HepG2 (cell line): ENCODE data around the gene RHBDD2. TPM values are rescaled to one million over a fixed set of nuclear protein-coding genes. Genes with fewer than 3 reads are reported as not detected.

Experiments
- ATAC-seq: fragments of 200-7000 bp; cut with Tn5 transposase; 3 replicates; pipeline ENCODE4 v1.9.1; 2020; ENCODE audit warnings: mild to moderate bottlenecking, moderate library complexity
- BruUV-seq: library from RNA; stranded (reverse); fragments of 400-500 nt; replicated peaks from 2 replicates; lab custom pipeline; 2021; lab: Mats Ljungman, UMichigan
- CTCF ChIA-PET: fragments of 300-600 bp; formaldehyde crosslinking; extraction: SDS; loops from one replicate; lab custom pipeline; 2021; ENCODE audit warnings: low total read pairs, inconsistent platforms, low intra/inter-chr PET ratio; lab: Yijun Ruan, JAX
- POLR2A ChIA-PET: fragments of 350-600 bp; sonication (Branson Sonifier 250); formaldehyde crosslinking; loops from one replicate; lab custom pipeline; 2020; ENCODE audit warnings: antibody characterized with exemption, inconsistent platforms; lab: Yijun Ruan, JAX
- DNase-seq: peaks from one replicate; pipeline ENCODE4 v3.0.0-alpha.2; 2015; ENCODE audit warnings: low spot score
- FAIRE-seq: peaks from 3 replicates; lab custom pipeline; 2011; peaks lifted over from hg19 to GRCh38; lab: Jason Lieb, UNC
- H2AFZ ChIP-seq: one replicate; pipeline ENCODE4 v1.6.1; 2011; ENCODE audit warnings: low read length, inconsistent platforms
- H3K27ac ChIP-seq: fragments of 300-600 bp; 3 replicates; pipeline ENCODE4 v1.8.0; 2011; ENCODE audit warnings: mixed run types, mild to moderate bottlenecking, mixed read lengths, low read length, inconsistent platforms; ENCODE audit not compliant: insufficient read depth; ENCODE audit errors: extremely low read length
- H3K27me3 ChIP-seq, 2 experiments: fragments of 200-600 bp in 1 of 2; 2 replicates in 1 of 2; 3 replicates in 1 of 2; pipeline versions ENCODE4 v1.6.0 to v1.8.0; 2011; ENCODE audit warnings: low read length in 2 of 2, mild to moderate bottlenecking in 2 of 2, moderate library complexity in 2 of 2, inconsistent platforms in 1 of 2; ENCODE audit not compliant: insufficient read depth in 2 of 2, control insufficient read depth in 1 of 2
- H3K36me3 ChIP-seq, 2 experiments: fragments of 200-600 bp in 1 of 2; replicated peaks in 1 of 2; 2 replicates in 1 of 2; 3 replicates in 1 of 2; pipeline versions ENCODE4 v1.5.1 to v1.8.0; 2011; ENCODE audit warnings: low read length in 2 of 2, inconsistent platforms in 1 of 2; ENCODE audit not compliant: insufficient read depth in 2 of 2, control insufficient read depth in 1 of 2
- H3K4me1 ChIP-seq: 2 replicates; pipeline ENCODE4 v1.5.1; 2012; ENCODE audit warnings: low read length, inconsistent platforms; ENCODE audit not compliant: insufficient read depth
- H3K4me2 ChIP-seq: 2 replicates; pipeline ENCODE4 v1.6.0; 2011; ENCODE audit warnings: low read depth, low read length, inconsistent platforms
- H3K4me3 ChIP-seq, 3 experiments: fragments of 200-600 bp in 1 of 3; sonication (generic), shearing (Covaris generic) in 1 of 3; replicated peaks in 1 of 3; 2 replicates each; pipeline ENCODE4 v1.5.1; 2011 to 2016; ENCODE audit warnings: low read length in 3 of 3, inconsistent platforms in 2 of 3, low read depth in 2 of 3, mild to moderate bottlenecking in 2 of 3, control low read depth in 1 of 3, mixed read lengths in 1 of 3; ENCODE audit not compliant: insufficient read depth in 1 of 3
- H3K79me2 ChIP-seq: one replicate; pipeline ENCODE4 v1.6.1; 2011; ENCODE audit warnings: low read length, inconsistent platforms; ENCODE audit not compliant: insufficient read depth
- H3K9ac ChIP-seq: 2 replicates; pipeline ENCODE4 v1.6.0; 2011; ENCODE audit warnings: mild to moderate bottlenecking, low read depth, low read length, inconsistent platforms; ENCODE audit not compliant: insufficient read depth
- H3K9me3 ChIP-seq: 2 replicates; pipeline ENCODE4 v1.5.1; 2012; ENCODE audit warnings: mild to moderate bottlenecking, low read length
- H4K20me1 ChIP-seq: 2 replicates; pipeline ENCODE4 v1.6.0; 2011; ENCODE audit warnings: inconsistent platforms, mild to moderate bottlenecking, low read length, moderate library complexity; ENCODE audit not compliant: insufficient read depth
- CHCHD3 ChIP-seq: sonication (generic); formaldehyde crosslinking; IDR thresholded peaks from 2 replicates; pipeline ENCODE4 v1.8.0; 2022; ENCODE audit warnings: mild to moderate bottlenecking, missing genetic modification reagents, moderate library complexity
- MAFF ChIP-seq: IDR thresholded peaks from 2 replicates; pipeline ENCODE4 v1.6.1; 2011; ENCODE audit warnings: low read depth, low read length, improper control_type of control experiment
- MAFK ChIP-seq, 2 experiments: IDR thresholded peaks in 1 of 2; conservative IDR thresholded peaks in 1 of 2; 2 replicates each; pipeline ENCODE4 v1.6.1; 2011; ENCODE audit warnings: improper control_type of control experiment in 2 of 2, low read length in 2 of 2
- NR1H2 ChIP-seq: sonication (generic); formaldehyde crosslinking; IDR thresholded peaks from 2 replicates; pipeline ENCODE4 v1.8.1; 2022; ENCODE audit warnings: low read depth, missing genetic modification reagents, borderline replicate concordance
- SMAD9 ChIP-seq: sonication (generic); formaldehyde crosslinking; IDR thresholded peaks from 2 replicates; pipeline ENCODE4 v1.5.1; 2020; ENCODE audit warnings: mild to moderate bottlenecking, missing genetic modification reagents
- ZNF276 ChIP-seq: sonication (generic); formaldehyde crosslinking; IDR thresholded peaks from 2 replicates; pipeline ENCODE4 v1.4.0; 2020; ENCODE audit warnings: mild to moderate bottlenecking, low read depth, missing genetic modification reagents
- ZNF280D ChIP-seq: sonication (generic); formaldehyde crosslinking; IDR thresholded peaks from 2 replicates; pipeline ENCODE4 v1.5.1; 2020; ENCODE audit warnings: mild to moderate bottlenecking, missing genetic modification reagents
- ZNF512 ChIP-seq: sonication (generic); formaldehyde crosslinking; IDR thresholded peaks from 2 replicates; pipeline ENCODE4 v1.4.0; 2020; ENCODE audit warnings: mild to moderate bottlenecking, missing genetic modification reagents
- ZNF703 ChIP-seq: sonication (generic); formaldehyde crosslinking; IDR thresholded peaks from 2 replicates; pipeline ENCODE4 v1.5.1; 2020; ENCODE audit warnings: missing genetic modification reagents, mild to moderate bottlenecking, moderate library complexity, borderline replicate concordance
- WGBS: methylation state at CpG from one replicate; pipeline ENCODE4 v1.1.6; 2017; ENCODE audit warnings: low lambda C conversion rate; 5-methylcytosine and 5-hydroxymethylcytosine counted together
- in situ Hi-C: cut with HindIII; loops from 2 replicates; pipeline ENCODE4 v1.10.0; 2017; ENCODE audit warnings: low pct_unique_long_range_greater_than_20kb; ENCODE audit not compliant: extremely low pct_ligation_motif_present
- intact Hi-C: fragments of 100-400 bp; cut with micrococcal nuclease; formaldehyde crosslinking; loops from one replicate; pipeline ENCODE4 v1.10.0; 2022; ENCODE audit not compliant: unreplicated experiment
- polyA plus RNA-seq, 8 experiments: library from polyadenylated mRNA; depleted of rRNA in 3 of 8; stranded (reverse) in 7 of 8; unstranded in 1 of 8; fragments of >200 nt; fragmentation: Illumina TruSeq in 4 of 8; extraction: Trizol in 4 of 8; gene quantifications; 2 replicates each; pipeline versions ENCODE4 v1.2.1 to v1.2.3, GENCODE V29; 2011 to 2016; ENCODE audit warnings: low read depth in 4 of 8, missing spikeins in 1 of 8, mixed read lengths in 1 of 8; ENCODE audit not compliant: insufficient read depth in 1 of 8
- total RNA-seq, 5 experiments: library from RNA; depleted of rRNA; stranded (reverse); fragments of >200 nt; fragmentation: Illumina TruSeq; extraction: Trizol; gene quantifications; 2 replicates each; pipeline ENCODE4 v1.2.3, GENCODE V29; 2016; ENCODE audit warnings: low read depth in 1 of 5
- TF ChIP-seq, protein P1 (sequence below): sonication (generic); formaldehyde crosslinking; IDR thresholded peaks from 2 replicates; pipeline ENCODE4 v1.4.0; 2020; ENCODE audit warnings: mild to moderate bottlenecking, missing genetic modification reagents, borderline replicate concordance

The RHBDD2 gene
- total and polyA plus RNA-seq, 2 of the 13 experiments (the other 11 are each of a cell fraction or from before 2014, with no cell fraction given) = 23.1 to 26.4 TPM

DNA sequence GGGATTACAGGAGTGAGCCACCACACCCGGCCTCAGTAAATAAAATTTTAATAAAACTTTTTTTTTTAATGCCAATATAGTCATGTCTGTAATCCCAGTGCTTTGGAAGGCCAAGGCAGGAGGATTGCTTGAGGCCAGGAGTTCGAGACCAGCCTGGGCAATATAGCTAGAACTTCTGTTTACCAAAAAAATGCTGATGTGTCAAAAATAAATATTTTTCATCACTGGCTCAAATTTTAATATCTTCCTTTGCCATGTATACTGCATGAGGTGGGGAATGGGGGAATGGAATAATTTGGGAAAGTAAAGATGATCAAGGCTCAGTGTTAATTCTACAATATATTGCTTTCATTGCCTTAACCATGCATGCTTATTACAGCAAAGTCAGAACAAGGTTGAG, 10.7 kb upstream of the RHBDD2 start:
- Histone ChIP-seq H3K27ac (no peak overlapping the region), H3K36me3 (no peaks in the 10 kb centered on the region), H4K20me1 (no peaks in the 10 kb centered on the region), H3K79me2 (no peaks in the 10 kb centered on the region), H3K4me3 (no peak overlapping the region), H2AFZ (no peak overlapping the region), H3K9me3 (no peaks in the 10 kb centered on the region), H3K9ac (no peak overlapping the region), H3K4me2 (no peak overlapping the region), H3K4me1 (peaks cover 33% of the 10 kb centered on the region), H3K27me3 (no peaks in the 10 kb centered on the region)
- no peak for TF ChIP-seq SMAD9
- TF ChIP-seq ZNF703 (CRISPR knock-in tag) = no peak
- TF ChIP-seq MAFF = peak; percentile 89
- TF ChIP-seq, protein P1, sequence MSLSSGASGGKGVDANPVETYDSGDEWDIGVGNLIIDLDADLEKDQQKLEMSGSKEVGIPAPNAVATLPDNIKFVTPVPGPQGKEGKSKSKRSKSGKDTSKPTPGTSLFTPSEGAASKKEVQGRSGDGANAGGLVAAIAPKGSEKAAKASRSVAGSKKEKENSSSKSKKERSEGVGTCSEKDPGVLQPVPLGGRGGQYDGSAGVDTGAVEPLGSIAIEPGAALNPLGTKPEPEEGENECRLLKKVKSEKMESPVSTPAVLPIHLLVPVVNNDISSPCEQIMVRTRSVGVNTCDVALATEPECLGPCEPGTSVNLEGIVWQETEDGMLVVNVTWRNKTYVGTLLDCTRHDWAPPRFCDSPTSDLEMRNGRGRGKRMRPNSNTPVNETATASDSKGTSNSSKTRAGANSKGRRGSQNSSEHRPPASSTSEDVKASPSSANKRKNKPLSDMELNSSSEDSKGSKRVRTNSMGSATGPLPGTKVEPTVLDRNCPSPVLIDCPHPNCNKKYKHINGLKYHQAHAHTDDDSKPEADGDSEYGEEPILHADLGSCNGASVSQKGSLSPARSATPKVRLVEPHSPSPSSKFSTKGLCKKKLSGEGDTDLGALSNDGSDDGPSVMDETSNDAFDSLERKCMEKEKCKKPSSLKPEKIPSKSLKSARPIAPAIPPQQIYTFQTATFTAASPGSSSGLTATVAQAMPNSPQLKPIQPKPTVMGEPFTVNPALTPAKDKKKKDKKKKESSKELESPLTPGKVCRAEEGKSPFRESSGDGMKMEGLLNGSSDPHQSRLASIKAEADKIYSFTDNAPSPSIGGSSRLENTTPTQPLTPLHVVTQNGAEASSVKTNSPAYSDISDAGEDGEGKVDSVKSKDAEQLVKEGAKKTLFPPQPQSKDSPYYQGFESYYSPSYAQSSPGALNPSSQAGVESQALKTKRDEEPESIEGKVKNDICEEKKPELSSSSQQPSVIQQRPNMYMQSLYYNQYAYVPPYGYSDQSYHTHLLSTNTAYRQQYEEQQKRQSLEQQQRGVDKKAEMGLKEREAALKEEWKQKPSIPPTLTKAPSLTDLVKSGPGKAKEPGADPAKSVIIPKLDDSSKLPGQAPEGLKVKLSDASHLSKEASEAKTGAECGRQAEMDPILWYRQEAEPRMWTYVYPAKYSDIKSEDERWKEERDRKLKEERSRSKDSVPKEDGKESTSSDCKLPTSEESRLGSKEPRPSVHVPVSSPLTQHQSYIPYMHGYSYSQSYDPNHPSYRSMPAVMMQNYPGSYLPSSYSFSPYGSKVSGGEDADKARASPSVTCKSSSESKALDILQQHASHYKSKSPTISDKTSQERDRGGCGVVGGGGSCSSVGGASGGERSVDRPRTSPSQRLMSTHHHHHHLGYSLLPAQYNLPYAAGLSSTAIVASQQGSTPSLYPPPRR (CRISPR knock-in tag) = no peak
- no peak for TF ChIP-seq ZNF512 (CRISPR knock-in tag)
- TF ChIP-seq NR1H2 = no peak
- no peak for TF ChIP-seq CHCHD3 (CRISPR knock-in tag)
- TF ChIP-seq MAFK (conservative IDR thresholded peaks at IDR 0.05 in 1 of 2, IDR thresholded peaks at IDR 0.05 in 1 of 2; ENCODE audit: low read length in 2 of 2) = peak; percentile 84 to 93
- no peak for TF ChIP-seq ZNF280D (CRISPR knock-in tag)
- no peak for TF ChIP-seq ZNF276 (CRISPR knock-in tag)
- ATAC-seq = no peak
- BruUV-seq = no TSS peak
- WGBS = 71% methylated on average over 2 of the region's 2 CpGs
- in situ Hi-C loops = loop anchor here (5.0 kb wide), 1 partner anchor 149 kb away; no protein-coding TSS in a partner anchor
- no peak for FAIRE-seq
- intact Hi-C loops = no loop called here
- CTCF ChIA-PET = interaction anchor here (3.6 kb wide), 1 partner anchor 152 kb away, joined by 39 read pairs; no protein-coding TSS in a partner anchor
- DNase-seq = no peak
- POLR2A ChIA-PET = interaction anchor here (1.1 kb wide), 1 partner anchor 52 kb away, joined by 3 read pairs; no protein-coding TSS in a partner anchor
